IPS-NIHi7 (cell line): Measurements from ENCODE around the gene LTBP2.

Experiments
- DNase-seq: peaks from one replicate; pipeline ENCODE4 v3.0.0; 2012; ENCODE audit warnings: mixed read lengths; ENCODE audit errors: extremely low spot score

LTBP2 gene

GRCh38 chr14:74638066-74638465 lies 26.0 kb upstream of the LTBP2 start:
- no peak for DNase-seq

- DNase-seq: no peak
These were observed 25.1 kb upstream of the LTBP2 start for GRCh38 chr14:74637178-74637550.

- no peak for DNase-seq
These were observed 24.6 kb upstream of the LTBP2 start for GRCh38 chr14:74636424-74637177.

GRCh38 chr14:74635847-74636246 lies 23.8 kb upstream of the LTBP2 start:
- DNase-seq: no peak

DNA sequence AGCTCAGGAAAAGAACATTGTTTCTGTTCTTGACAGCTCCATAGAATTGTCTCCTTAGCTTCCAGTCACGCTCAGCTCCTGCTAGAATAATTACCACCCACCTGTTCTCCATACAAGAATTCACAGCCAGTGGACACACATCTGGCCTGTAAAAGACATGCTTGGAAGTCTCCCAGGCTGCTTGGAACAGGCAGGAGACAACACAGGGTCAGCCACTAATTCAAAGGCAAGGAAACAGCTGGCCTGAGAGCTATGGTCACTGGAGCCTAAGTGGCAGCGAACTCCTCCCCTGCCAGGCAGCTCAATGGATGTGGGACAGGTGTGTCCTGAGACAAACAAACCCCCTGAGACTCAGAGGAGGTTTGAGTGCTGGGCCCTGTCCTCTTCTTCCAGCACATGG lies 22.9 kb upstream of the LTBP2 start:
- DNase-seq: no peak

- no peak for DNase-seq
These were observed 22.4 kb upstream of the LTBP2 start for GRCh38 chr14:74634481-74634880.

DNA sequence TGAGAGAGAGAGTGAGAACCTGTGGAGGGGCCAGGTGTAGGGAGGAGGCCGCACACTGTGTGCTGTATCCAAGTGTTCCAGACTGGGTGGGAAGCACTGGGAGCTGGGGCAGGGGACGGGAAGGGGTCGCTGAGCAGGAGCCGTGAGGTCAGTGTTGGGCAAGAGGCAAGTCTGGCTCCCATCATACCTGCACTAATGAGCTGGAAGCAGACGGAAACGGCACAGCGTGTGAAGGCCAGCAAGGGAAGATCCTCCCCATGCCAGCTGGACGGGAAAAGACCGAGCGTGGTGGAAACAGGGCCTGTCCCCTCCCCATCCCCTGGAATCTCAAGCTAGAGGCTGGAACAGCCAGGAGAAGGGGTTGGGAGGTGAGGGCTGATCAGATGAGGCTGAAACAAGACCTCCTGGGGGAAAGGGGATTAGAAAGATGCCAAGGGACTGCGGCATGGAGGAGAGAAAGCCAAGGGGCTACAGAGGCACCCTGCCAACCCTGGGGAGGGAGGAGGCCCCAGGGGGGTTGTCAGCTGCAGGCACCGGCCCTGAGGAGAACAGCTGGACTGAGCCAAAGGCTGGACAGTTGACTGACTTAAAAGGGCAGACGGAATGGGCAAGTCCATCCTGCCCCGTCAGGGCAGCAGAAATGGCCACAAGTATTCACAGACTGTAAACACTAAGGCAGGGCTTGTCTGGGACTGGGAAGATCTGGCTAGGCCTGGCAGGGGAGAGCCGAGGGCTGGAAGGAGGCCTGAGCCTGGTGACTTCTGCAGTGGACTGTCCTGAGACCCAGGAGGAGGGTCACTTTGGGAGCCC lies 19.0 kb upstream of the LTBP2 start:
- no peak for DNase-seq

GRCh38 chr14:74628418-74628817 lies 16.4 kb upstream of the LTBP2 start:
- no peak for DNase-seq

GRCh38 chr14:74627076-74627475 lies 15.0 kb upstream of the LTBP2 start:
- no peak for DNase-seq

- no peak for DNase-seq
These were observed 10.2 kb upstream of the LTBP2 start for GRCh38 chr14:74622257-74622656.

DNA sequence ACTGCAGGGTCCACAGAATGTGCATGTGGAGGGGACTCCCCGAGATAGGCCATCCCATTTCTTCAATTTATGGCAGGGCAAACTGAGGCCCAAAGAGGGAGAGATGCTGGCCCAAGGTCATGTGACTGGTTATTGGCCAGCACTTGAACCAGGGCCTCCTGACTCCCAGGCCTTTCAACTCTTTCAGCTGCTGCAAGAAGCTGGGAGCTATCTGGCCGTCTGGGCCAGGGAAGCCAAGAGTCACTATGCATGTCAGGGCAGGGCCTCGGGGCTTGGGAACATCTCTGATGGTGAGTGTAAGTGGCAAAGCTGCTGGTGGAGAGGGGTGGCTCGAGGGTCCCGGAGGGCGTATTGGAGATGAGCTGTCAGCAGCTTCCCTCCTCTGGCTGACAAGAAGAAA lies 9.5 kb upstream of the LTBP2 start:
- DNase-seq: no peak

DNA sequence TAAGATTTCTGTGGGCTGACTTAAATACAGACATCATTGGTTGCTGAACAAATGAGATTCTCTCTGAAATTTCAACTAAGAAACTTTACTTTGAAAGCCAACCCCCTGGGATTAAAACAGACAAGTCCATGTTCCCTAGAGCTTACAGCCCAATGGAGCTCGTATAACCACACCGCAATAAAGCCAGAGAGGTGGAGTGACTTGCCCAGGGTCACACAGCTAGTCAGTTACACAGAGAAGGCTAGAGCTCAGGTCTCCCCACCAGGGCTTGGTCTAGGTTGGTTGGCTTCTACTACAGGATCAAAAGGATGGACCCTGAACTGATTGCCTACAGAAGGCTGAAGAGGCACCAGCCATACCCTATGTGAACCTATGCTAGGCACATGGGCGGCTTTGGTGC lies 8.9 kb upstream of the LTBP2 start:
- no peak for DNase-seq

GRCh38 chr14:74620497-74620921 lies 8.5 kb upstream of the LTBP2 start:
- DNase-seq: no peak

GRCh38 chr14:74619672-74620131 lies 7.7 kb upstream of the LTBP2 start:
- DNase-seq: no peak

DNA sequence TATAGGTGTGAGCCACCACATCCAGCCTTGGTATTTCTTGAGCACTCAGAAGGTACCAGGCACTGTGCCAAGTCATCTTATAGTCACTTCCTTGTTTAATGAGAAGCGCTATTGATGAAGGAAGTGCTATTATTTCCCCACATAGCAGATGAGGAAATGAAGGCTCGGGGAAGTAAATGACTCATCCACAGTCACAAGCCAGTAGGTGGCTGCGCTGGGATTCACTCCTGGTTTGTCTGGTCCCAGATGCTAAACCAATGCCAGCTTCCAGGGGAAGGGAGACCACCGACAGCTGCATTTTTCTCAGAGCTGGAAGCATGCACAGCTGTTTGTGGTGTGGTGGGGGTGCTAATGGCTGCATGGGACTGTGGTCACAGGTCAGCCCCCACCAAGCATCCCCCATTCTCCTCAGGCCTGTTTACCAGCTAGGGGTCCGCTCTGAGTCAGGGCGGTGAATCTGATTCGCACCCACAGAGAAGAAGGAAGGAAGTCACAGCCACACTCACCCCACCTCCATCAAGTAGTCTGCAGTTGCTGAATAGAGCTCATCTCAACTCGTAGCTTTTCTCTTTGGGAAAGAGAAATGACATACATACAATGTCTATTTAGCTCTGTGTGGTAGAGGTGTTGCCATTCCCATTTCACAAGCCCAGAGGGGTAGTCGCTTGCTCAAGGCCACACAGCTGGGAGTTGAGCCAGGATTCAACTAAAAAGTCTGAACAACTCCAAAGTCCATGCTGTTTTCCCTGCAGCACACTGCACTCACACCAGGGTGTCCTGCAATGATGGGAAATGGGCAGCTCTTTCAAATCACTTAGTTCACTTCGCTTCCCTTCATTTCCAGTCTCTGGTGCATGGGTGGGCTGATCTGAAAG lies 6.3 kb upstream of the LTBP2 start:
- DNase-seq: no peak

DNA sequence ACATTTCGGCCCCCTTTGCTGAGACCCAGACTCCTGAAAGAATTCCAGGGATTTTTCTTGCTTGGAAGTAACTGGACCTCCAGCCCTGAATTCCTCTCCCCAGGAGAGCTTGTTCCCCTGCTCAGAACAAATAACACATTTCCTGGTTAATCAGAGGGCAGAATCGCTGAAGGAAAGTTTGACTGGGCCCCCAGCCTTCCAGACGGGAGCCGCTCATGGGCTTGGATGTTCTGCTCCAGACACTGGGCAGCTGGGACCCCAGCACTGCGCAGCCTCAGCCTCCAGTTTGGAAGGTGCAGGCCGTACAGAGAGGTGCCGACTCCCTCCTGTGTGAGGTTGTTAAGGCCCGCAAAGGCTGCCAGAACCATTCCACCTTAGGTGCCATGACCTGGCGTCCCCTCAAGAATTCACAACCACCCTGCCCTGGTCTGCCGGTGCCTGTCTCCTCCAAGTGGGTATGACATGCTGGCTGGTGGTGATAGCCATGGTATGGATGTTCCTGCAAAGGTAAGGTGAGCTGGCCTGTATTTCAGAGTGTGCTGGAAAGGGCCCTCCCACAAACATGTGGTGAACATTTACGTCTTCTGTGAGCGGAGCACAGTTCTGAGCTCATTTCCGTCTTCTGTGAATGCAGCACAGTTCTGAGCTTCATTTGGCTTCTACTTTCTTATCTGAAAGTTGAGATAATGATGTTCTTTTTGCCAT lies 5.1 kb upstream of the LTBP2 start:
- no peak for DNase-seq

DNA sequence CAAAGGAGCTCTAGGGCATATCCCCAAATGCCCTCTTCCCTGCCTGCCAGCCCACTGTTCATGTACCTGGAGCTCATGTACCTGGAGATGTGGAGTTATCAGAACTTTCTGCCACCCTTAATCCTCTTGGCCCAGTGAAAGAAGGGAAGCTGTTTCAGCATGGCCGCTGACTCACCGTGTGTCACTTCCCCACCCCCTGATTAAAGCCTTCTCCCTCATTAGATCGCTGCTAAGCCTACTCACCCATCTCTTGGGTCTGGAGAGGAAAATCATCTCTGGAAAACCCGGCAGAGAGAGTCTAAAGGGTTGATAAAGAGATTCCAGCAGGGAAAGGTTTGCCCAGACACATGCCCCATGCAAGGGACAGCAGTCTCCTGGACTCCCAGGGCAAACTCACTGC lies 4.5 kb upstream of the LTBP2 start:
- DNase-seq: no peak

GRCh38 chr14:74615735-74616134 lies 3.7 kb upstream of the LTBP2 start:
- no peak for DNase-seq

DNA sequence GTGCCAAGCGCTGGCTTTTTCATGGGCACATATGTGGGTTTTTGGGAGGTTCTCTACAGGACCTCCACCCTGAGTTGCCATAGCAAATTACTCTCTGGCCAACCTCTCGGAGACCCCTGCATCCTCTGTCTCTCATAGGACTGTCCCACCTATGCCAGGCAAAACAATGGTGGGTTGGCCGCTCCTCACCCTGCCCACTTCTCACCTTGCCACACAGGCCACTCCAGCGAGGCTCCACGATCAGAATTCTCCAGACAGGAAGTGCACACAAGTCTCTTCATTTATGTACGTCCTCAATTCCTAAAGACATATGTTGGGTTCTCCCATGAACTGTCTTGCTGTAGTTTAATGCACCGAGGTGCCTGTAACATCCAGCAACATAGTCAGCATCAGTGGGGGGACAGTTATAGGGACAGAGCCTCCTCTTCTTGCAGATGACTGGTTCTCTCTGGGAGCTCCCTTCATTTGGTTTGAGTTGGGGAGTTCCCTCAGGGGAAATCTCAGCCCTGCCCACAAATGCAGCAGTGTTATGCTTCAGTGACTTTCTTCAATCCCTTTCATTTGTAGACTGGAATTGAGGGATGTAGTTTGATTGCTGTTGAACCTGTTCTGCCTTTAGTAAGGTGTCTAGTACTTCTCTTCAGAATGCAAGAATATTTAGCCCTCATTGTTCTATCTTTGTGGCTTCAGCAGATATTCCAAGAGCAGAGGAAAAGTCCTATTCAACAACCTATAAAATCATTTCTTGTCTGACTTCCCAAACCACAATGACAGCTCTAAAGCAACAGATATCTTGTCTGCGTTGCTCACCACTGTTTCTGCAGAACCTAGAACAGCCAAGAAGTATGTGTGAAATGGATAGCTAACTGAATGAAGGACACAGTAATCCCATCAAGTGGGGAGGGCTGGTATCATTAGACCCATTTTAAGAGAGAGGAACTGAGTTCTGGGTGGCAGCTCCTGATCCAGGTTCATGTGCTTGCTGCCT lies 2.8 kb upstream of the LTBP2 start:
- DNase-seq: no peak

DNA sequence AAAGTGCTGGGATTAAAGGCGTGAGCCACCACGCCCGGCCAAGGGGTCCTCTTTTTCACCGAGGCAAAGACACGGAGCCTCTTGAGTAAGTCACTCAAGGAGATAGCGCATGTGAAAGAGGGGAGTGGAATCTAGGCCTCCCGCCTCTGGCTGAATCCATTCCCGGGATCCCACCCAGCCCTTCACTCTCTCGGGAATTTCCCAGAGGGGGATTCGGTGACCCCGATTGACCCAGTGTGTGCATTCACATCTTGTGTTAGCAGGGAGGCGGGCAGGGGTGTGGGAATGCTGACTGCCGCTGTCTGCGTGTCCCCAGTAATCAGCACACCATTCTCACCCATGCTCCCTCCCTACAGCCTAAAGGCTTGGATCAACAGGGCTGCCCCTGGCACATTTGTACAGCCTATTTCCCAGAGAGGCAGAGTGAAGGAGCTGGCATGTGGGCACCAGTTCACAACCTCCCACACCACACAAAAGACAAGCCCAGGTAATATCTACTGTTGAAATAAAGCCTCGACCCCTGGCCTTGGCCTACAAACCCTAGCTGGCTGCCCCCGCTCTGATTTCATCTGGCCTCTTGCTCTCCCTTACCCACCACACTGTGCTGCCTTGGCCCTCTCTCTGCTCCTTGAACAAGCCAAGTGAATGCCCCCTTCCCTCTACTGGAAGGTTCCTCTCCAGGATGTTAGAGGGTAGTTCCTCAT lies 1.3 kb upstream of the LTBP2 start:
- no peak for DNase-seq
